Embryonic facial prominence (tissue), 1 donor: ENCODE measurements around the gene EXOSC3.
"Not testable (repeated sequence)": the region's sequence is repeated elsewhere in the genome, so short reads cannot be mapped to it uniquely, and the experiment has no call there.

Experiments used
- DNase-seq: peaks from one replicate; pipeline ENCODE4 v3.0.0-alpha.2; 2016; ENCODE audit errors: extremely low spot score

The EXOSC3 gene

DNA sequence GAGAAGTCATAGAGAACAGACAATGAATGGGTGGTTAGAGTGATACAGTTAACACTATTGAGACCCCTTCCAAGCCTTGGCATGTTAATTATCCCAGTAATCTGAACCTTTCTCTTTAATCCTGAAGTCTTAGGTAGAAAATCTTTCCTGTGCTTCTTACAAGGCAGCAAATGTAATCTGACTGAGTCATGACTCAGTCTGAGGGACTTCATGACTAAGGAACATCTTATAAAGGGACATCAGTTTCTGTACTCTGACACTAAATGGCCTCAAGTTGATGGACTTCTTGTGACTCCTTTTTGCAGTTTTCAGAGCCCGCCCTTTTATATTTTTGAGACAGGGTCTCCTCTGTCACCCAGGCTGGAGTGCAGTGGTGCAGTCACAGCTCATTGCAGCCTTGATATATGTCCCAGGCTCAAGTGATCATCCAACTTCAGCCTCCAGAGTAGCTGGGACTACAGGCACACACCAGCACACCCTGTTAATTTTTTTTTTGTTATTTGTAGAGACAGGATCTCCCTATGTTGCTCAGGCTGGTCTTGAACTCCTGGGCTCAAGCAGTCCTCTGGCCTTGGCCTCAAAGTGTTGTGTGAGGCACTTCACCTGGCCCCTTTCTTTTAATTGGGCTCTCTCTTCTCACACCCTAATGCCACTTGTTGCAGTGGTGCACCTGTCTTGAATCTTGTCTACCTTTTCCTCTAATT, 9.5 kb downstream of the EXOSC3 start:
- DNase-seq = no peak

DNA sequence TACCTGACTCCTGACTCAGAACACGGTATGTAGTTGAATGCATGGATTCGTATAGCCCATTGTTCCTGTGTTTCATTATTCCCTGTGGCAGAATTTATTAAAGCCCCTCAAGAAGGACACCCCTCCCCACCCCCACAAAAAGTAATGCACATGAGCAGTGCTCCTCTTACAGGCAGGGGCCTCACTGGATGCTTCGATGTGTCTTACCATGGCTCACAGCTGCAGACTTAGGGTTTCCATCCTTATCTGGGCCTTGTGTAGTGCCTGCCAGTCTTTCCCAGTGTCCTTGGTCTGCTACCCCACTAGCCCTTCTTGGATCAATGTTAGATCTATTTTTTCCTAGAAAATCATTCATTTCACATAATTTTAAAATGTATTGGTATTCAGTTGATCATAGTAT, 14.9 kb downstream of the EXOSC3 start:
- DNase-seq = no peak

DNA sequence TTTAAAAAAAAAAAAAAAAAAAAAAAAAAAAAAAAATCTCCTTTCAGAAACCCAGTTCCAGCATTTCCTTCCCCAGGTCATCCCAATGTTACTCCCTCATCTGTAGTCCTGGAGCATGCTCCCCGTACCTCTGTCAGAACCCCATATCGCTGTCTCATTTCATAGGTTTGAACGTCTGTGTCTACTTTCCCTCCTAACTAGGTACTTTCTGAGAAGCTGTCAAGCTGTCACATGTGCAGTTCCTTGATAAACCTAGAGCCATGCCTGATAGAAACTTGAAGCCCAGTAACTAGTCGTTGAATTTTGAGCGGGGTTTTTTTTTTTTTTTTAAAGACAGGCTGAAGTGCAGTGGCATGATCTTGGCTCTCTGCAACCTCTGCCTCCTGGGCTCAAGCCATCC, 15.6 kb downstream of the EXOSC3 start:
- DNase-seq = no peak

DNA sequence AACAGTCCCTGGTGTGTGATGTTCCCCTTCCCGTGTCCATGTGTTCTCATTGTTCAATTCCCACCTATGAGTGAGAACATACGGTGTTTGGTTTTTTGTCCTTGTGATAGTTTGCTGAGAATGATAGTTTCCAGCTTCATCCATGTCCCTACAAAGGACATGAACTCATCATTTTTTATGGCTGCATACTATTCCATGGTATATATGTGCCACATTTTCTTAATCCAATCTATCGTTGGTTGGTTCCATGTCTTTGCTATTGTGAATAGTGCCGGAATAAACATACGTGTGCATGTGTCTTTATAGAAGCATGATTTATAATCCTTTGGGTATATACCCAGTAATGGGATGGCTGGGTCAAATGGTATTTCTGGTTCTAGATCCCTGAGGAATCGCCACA, 19.6 kb downstream of the EXOSC3 start:
- DNase-seq = not testable (repeated sequence)

DNA sequence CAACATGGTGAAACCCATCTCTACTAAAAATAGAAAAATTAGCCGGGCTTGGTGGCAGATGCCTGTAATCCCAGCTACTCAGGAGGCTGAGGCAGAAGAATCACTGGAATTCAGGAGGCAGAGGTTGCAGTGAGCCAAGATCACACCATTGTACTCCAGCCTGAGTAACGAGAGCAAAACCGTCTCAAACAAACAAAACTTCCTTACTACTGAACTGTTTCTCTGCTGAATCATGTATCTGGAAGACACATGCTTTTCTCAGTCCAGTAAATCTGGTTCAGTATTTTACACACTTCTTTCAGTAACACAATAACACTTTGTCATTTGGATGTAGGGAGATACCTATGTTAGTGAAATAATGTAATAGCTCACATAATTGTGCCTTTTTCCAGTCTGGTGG, 23.4 kb downstream of the EXOSC3 start:
- DNase-seq = no peak

DNA sequence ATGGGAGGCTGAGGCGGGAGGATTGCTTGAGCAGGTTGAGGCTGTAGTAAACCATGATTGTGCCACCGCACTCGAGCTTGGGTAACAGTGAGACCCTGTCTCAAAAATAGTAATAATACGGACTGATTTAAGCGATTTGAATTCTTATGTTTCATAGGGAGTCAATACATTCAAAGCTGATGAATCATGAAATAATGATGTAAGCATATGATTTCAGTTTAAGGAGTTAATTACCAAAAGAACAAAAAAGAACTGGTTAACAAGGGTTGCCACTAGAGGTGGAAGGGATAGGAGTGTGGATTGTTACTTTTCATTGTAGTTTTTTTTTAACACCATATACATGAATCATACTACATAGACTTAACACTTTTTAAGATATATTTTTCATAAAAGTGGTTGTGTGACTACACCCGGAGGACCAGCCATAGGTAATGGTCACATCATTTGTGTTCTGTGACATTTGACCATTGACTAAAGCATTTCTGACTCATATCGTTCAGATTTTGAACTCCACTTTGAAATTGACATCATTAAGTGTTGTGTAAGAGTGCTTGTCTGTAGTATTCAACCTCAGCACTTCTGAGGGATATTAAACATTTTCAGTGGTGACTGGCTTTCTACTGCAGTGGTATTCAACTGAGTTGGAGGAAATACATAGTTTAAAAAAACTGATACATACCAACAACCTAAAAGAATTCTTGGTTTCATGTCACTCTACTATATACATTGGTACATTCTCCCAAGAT, 24.3 kb downstream of the EXOSC3 start:
- DNase-seq = no peak

DNA sequence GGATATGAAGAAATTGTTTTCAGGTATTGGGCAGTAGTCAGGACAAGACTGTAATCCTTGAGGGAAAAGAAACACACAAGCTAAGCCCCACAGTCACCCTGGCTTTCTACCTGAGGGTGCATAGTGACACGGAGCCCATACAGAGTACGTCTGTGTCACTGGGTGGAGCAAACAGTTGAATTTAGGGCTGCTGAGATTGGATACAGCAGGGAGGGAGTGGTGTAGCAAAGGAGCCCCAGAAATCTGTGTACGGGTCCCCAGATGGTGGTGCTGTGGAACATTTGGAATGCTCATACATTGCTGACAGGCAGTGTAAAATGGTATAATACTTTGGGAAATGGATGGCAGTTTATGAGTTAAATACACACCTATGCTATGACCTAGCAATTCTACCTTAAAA, 26.1 kb downstream of the EXOSC3 start:
- no peak for DNase-seq

DNA sequence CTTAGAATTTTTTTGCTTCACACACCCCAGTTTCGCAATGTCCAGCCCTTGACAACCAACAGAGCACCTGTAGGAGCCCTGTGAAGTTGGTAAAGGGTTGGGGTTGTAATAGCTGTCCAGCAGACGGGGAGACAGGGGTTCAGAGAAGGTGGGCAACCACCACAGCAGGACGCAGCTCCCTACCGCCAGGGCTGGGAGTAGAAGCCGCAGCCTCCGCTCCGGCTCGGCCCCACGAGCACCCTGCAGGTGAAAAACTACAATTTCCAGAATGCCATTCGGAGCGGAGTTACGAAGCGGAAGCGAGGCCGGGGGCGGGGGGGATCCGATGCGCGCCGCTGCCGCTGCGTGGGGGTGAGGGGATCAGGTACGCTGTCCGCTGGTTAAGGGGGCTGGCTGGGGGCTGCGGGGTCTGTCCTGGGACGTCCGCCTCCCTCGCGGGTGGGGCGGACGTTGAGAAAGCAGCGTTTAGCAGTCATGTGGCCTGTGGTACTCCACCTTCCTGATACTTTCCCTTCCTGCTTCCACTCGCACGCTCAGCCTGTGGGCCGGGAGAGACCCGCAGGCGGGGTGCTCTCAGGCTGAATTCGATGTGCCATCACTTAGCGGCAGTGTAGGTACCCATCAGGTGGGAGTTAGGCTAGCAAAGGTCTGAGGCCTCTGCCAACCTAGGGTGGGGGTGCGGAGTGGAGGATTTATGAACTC, 31.2 kb downstream of the EXOSC3 start, which contains the start of gene TRMT10B:
TSS of gene TRMT10B (plus strand) at position 317 of the 702 bp plus-strand sequence. CDS start 8,127 bp downstream, outside the sequence.
- peak; percentile 45 for DNase-seq

DNA sequence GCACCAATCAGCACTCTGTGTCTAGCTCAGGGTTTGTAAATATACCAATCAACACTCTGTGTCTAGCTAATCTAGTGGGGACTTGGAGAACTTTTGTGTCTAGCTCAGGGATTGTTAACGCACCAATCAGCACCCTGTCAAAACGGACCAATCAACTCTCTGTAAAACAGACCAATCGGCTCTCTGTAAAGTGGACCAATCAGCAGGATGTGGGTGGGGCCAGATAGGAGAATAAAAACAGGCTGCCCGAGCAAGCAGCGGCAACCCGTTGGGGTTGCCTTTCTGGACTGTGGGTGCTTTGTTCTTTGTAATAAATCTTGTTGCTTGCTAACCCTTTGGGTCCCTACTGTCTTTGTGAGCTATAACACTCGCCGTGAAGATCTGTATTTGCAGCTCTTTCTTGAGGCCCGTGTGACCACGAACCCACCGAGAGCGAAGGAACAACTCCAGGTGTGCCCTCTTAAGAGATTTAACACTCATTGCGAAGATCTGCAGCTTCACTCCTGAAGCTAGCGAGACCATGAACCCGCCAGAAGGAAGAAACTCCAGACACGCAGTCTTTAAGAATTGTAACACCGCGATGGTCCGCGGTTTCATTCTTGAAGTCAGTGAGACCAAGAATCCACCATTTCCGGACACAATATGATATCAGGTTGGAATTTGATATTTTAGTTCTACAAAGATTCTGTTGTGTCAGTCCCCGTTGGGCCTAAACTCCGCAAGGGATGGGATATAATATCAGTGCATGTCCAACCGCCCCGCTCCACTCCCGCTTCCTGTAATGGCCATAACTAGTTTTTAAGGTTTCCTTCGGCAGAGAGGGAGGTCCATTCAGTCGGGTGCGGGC, 32.0 kb downstream of the EXOSC3 start:
- no peak for DNase-seq

DNA sequence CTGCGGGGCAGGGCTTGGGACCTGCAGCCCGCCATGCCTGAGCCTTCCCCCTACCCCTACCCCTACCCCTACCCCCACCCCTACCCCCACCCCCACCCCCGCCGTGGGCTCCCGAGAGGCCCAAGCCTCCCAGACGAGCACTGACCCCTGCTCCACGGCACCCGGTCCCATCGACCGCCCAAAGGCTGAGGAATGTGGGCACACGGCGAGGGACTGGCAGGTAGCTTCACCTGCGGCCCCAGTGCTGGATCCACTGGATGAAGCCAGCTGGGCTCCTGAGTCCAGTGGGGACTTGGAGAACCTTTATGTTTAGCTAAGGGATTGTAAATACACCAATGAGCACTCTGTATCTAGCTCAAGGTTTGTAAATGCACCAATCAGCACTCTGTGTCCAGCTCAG, 32.8 kb downstream of the EXOSC3 start:
- not testable (repeated sequence) for DNase-seq

DNA sequence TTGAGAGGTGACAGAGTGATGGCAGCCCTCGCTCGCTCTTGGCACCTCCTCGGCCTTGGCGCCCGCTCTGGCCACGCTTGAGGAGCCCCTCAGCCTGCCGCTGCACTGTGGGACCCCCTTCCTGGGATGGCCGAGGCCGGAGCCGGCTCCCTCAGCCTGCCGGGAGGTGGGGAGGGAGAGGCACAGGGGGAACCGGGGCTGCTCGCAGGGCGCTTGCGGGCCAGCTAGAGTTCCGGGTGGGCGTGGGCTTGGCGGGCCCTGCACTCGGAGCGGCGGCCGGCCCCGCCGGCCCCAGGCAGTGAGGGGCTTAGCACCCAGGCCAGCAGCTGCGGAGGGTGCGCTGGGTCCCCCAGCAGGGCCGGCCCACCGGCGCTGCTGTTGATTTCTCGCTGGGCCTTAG, 33.2 kb downstream of the EXOSC3 start:
- DNase-seq = not testable (repeated sequence)

DNA sequence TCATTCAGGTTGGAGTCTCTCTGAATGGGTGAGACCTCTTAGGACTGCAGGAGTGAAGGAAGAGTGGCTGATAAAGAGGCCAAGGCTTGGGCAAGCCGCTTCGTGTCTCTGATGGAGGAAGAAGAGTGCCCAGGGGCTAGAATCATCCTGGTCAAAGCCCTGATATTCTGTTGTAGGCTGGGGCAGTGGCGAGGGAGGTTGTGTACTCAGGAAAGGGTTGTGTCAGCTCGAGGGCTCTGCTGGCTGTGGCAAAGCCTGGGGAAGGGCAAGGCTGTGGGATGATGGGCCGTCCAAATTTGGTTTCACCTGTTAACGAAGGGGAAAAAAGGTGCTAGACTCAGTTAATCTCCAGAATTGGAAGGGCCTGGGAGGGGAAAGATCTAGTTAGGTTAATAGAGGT, 33.7 kb downstream of the EXOSC3 start:
- no peak for DNase-seq

DNA sequence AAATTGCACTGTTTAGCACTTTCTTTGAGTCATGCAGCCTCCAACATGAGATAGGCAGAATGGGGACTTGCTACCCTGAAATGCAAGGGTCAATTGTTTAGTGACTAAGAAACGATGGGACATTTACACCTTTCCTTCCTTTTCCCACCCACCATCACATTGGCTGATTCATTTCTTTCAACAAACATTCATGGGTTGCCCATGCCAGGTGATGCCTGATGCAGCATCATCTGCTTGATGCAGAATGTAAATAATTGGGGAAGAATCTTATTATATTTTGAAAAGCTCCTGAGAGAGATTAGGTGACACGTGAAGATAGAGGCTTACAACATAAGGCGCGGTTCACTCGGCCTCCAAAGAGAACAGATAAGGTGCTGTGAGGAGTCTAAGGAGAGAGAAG, 35.7 kb downstream of the EXOSC3 start:
- DNase-seq = no peak

DNA sequence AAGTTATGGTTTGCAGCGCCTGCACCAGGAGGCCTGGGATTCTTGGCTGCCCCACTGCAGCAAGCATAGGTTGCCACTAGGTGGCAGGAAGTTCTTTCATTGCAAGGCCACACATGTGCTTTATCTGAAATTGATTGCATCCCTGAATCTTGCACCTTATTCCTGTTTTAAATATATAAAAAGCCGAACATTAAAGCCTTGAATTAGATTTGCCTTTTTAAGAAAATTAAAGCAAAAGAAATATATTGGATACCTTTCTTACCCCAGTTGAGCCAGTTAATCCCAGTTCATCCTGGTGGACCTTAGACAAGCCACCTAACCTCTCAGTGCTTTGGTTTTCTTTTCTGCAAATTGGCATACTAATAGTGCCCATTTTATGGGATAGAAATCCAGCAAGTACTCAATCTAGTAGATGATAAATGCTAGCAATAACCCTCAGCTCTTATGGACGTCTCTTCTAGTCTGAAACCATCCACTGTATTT, 37.6 kb downstream of the EXOSC3 start:
- no peak for DNase-seq

DNA sequence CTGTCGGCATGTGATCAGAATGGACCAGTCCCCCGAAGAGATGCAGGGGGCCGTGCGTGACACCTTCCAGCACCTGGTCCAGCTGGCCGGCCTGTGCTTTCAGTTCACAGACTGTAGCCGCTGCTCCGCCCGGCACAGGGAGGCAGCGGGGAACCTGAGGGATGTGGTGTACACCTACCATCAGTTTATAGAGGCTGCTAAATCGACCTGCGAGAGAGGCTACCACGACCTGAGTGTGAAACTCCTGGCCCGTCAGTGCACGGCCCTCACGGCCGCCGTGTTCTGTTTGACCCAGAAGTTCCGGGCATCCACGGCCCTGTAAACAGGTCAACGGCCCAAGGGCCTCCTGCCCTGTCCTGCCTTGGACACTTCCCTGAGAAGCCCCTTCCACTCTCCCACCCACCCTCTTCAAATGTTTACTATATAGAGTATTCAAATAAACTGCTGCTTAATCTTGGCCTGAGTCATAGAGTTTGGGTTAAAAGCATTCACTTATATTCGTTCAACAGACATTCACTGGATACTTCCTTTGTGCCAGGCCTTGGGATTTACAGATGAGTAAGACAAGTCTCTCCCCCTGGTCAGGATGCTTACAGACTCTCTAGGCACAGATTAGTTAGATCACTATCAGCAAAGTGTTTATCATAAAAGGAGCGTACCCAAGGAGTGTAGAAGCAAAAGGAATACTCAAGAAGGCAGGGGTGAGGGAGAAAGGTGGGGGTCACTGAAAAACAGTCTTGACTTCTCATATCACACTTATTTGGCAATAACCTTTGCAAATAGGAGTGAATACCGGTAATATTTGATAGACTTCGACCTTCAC, 38.2 kb downstream of the EXOSC3 start:
- DNase-seq = no peak

DNA sequence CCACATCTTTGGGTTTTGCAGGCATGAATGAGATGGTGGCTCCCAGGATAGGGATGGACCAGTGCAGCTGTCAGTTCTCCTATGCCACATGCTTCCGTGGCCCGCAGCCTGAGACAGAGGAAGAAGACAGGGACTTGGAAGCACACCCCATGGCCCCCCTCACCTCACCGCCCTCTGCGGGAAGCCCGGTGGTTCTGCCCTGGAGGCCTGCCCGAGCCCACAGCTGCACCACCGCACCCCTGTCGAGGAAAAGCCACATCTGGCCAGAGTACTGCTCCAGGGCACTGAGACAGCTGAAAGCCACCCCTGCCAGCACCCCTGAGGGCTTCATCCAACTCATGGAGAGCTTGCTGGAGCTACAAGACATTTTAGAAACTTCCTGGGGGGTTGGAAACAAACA, 38.9 kb downstream of the EXOSC3 start:
- no peak for DNase-seq

DNA sequence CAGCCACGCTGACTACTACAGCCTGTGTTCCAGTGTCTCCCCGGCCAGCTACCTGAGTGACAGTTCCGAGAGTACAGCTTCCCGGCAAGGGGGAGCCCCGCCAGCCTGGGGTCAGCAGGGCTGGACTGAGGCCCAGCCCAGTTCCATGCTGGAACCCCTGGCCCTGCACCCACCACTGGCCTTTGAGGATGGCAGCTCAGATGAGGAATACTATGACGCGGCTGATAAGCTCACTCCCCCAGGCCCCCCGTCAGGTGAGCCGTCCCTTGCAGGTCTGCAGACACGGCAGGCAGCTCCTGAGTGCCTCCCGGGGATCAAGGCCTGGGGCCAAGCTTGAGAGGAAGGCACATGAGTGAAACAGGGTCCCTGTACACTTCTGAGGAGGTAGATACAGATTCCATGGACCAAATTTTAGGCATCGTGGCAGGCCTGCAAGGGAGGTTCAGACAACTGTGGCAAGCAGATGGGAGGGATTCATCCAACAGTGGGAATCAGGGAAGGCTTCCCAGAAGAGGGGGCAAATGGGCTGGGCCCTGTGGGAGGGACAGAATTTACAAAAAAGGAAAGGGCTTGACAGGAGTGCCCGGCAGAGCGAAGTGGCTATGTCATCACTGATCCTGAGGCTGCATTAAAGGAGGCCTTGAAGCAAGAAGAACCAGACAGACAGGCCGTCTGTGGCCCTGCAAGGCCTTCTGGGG, 44.1 kb downstream of the EXOSC3 start:
- DNase-seq = no peak

DNA sequence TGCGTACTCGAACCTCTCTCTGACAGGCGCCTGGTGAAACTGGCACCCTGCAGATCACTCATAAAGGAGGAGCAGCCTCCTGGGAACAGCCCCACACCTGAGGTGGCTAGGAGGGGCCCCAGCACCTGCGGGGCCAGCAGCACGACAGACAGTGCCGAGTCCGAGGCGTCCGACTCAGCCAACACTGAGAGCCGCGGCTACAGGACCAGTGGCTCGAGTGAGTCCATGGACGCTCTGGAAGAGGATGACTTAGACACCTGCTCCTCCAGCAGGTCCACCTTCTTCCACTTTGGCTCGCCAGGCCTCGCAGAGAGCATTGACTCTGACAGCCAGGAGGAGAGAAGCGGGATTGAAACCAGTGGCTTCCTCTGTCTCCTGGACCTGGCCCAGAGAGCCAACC, 44.7 kb downstream of the EXOSC3 start:
- no peak for DNase-seq

DNA sequence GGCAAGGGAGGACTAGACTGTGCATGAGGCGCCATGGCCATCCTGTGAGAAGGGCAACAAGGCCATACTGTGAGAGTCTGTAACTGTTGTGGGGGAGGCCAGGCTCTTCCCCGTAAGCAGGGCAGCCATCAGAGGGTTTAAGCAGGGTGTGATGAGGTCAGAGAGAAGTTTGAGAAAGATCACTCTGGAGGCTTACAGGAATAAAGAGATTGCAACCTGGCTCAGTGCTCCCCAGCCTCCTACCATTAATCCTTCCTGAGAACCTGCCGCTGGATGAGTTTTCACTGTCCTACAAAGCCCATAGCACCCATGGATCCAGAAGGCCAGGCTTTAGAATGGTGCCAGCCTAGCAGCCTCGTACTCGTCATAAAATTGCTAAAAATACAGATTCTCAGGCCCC, 45.6 kb downstream of the EXOSC3 start:
- DNase-seq = no peak

DNA sequence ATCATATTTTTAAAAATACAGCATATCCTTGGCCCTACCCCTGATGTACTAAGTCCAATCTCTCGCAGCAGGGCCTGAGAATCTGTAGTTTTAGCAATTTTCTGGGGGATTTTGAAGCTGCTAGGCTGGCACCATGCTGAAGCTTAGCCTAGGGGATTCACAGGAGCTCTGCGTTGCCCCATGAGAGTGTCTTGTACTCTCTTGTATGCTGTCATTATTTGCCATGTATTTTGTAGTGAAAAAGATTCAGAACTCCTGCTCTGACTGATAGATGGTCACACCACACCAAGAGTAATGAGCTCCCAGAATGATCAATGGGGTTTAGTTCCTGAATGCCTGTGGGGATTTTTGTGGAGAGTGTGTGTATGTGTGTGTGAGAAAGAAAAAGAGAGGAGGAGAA, 51.9 kb downstream of the EXOSC3 start:
- no peak for DNase-seq
